ENCODE results near the gene PTGES. TPM values are rescaled to one million over a fixed set of nuclear protein-coding genes. Genes with fewer than 3 reads are reported as not detected.

Gene PTGES
- total RNA-seq, 1 donor from 2014 or later, result 2.5 TPM

- Histone ChIP-seq H3K9me3 (ENCODE audit: insufficient read depth, low read depth, low read length) (no peaks in the 10 kb centered on the region), H3K36me3 (ENCODE audit: insufficient read depth, low read length) (no peaks in the 10 kb centered on the region), H4K20me1 (ENCODE audit: insufficient read depth, low read length) (no peaks in the 10 kb centered on the region), H3K4me1 (ENCODE audit: insufficient read depth, low read length) (peaks cover 18% of the 10 kb centered on the region), H3K27me3 (ENCODE audit: insufficient read depth, low read length) (peaks cover 3% of the 10 kb centered on the region), H3K4me3 (ENCODE audit: insufficient read depth, low read depth, low read length) (no peak overlapping the region), H3K79me2 (ENCODE audit: insufficient read depth, low read length) (no peaks in the 10 kb centered on the region), H3K4me2 (ENCODE audit: low read length) (no peak overlapping the region), H3K27ac (ENCODE audit: low read depth, low read length) (no peak overlapping the region), H3K9ac (ENCODE audit: low read length) (no peak overlapping the region), H2AFZ (ENCODE audit: low read depth, low read length) (no peak overlapping the region)
- FAIRE-seq (no peak), DNase-seq (ENCODE audit: low read depth) (no peak)
- H3K27me3 Mint-ChIP-seq (ENCODE audit: low read depth, unreplicated experiment), result peaks cover 21% of the 10 kb centered on the region
- peaks cover 10% of the 10 kb centered on the region for H3K4me1 Mint-ChIP-seq (ENCODE audit: low read depth, unreplicated experiment)
- no peaks in the 10 kb centered on the region for H3K9me3 Mint-ChIP-seq (ENCODE audit: unreplicated experiment)
- no peak overlapping the region for H3K27ac Mint-ChIP-seq (ENCODE audit: unreplicated experiment)
- no peak overlapping the region for H3K4me3 Mint-ChIP-seq (ENCODE audit: unreplicated experiment)
- H3K36me3 Mint-ChIP-seq (ENCODE audit: low read depth, unreplicated experiment), result no peaks in the 10 kb centered on the region
- TF ChIP-seq, protein P1, sequence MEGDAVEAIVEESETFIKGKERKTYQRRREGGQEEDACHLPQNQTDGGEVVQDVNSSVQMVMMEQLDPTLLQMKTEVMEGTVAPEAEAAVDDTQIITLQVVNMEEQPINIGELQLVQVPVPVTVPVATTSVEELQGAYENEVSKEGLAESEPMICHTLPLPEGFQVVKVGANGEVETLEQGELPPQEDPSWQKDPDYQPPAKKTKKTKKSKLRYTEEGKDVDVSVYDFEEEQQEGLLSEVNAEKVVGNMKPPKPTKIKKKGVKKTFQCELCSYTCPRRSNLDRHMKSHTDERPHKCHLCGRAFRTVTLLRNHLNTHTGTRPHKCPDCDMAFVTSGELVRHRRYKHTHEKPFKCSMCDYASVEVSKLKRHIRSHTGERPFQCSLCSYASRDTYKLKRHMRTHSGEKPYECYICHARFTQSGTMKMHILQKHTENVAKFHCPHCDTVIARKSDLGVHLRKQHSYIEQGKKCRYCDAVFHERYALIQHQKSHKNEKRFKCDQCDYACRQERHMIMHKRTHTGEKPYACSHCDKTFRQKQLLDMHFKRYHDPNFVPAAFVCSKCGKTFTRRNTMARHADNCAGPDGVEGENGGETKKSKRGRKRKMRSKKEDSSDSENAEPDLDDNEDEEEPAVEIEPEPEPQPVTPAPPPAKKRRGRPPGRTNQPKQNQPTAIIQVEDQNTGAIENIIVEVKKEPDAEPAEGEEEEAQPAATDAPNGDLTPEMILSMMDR (IDR thresholded peaks at IDR 0.05; ENCODE audit: insufficient read depth, low read depth, low read length), result no peak
- TF ChIP-seq EZH2 (IDR thresholded peaks at IDR 0.05; ENCODE audit: insufficient read depth, low read length), result no peak
These were observed 43.2 kb downstream of the PTGES start for GRCh38 chr9:129709438-129710168.

- H3K36me3 ChIP-seq (ENCODE audit: insufficient read depth, low read length), result no peaks in the 10 kb centered on the region
- peaks cover 9% of the 10 kb centered on the region for H3K27me3 ChIP-seq (ENCODE audit: insufficient read depth, low read length)
- no peak overlapping the region for H3K9ac ChIP-seq (ENCODE audit: low read length)
- peaks cover 10% of the 10 kb centered on the region for H3K4me1 Mint-ChIP-seq (ENCODE audit: low read depth, unreplicated experiment)
- H4K20me1 ChIP-seq (ENCODE audit: insufficient read depth, low read length), result no peaks in the 10 kb centered on the region
- H3K4me2 ChIP-seq (ENCODE audit: low read length), result no peak overlapping the region
- TF ChIP-seq EZH2 (IDR thresholded peaks at IDR 0.05; ENCODE audit: insufficient read depth, low read length), result no peak
- TF ChIP-seq, protein P1 (IDR thresholded peaks at IDR 0.05; ENCODE audit: insufficient read depth, low read depth, low read length), result no peak
- H3K36me3 Mint-ChIP-seq (ENCODE audit: low read depth, unreplicated experiment), result no peaks in the 10 kb centered on the region
- no peak for FAIRE-seq
- H3K27ac Mint-ChIP-seq (ENCODE audit: unreplicated experiment), result no peak overlapping the region
- no peak overlapping the region for H3K27ac ChIP-seq (ENCODE audit: low read depth, low read length)
- no peak overlapping the region for H3K4me3 Mint-ChIP-seq (ENCODE audit: unreplicated experiment)
- no peaks in the 10 kb centered on the region for H3K79me2 ChIP-seq (ENCODE audit: insufficient read depth, low read length)
- no peaks in the 10 kb centered on the region for H3K9me3 Mint-ChIP-seq (ENCODE audit: unreplicated experiment)
- H3K27me3 Mint-ChIP-seq (ENCODE audit: low read depth, unreplicated experiment), result peaks cover 29% of the 10 kb centered on the region
- no peak for DNase-seq (ENCODE audit: low read depth)
- no peak overlapping the region for H2AFZ ChIP-seq (ENCODE audit: low read depth, low read length)
- H3K9me3 ChIP-seq (ENCODE audit: insufficient read depth, low read depth, low read length), result no peaks in the 10 kb centered on the region
- H3K4me3 ChIP-seq (ENCODE audit: insufficient read depth, low read depth, low read length), result no peak overlapping the region
- peaks cover 18% of the 10 kb centered on the region for H3K4me1 ChIP-seq (ENCODE audit: insufficient read depth, low read length)
These were observed 44.0 kb downstream of the PTGES start for GRCh38 chr9:129708793-129709192.

DNA sequence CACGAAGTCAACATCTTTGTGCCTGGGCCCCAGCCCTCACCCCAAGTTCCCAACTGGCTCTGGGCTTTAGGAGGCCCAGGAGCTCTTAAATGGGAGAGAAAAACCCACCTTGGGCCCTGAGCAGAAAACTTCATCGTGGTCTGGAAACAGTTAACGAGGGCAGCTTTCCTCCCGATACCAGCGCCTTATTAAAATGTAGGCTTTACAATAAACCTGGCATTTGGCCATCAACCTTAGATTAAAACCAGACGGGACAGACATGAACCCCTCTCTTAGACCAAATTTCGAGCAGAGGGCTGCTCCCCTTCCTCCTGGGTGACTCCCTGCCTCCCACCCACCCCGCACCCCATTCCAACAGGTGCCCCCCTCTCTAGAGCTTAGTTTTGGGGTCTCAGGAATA lies 48.0 kb downstream of the PTGES start:
- Mint-ChIP-seq H3K9me3 (ENCODE audit: unreplicated experiment) (no peaks in the 10 kb centered on the region), H3K4me3 (ENCODE audit: unreplicated experiment) (no peak overlapping the region), H3K36me3 (ENCODE audit: low read depth, unreplicated experiment) (no peaks in the 10 kb centered on the region), H3K4me1 (ENCODE audit: low read depth, unreplicated experiment) (peaks cover 4% of the 10 kb centered on the region), H3K27ac (ENCODE audit: unreplicated experiment) (no peak overlapping the region), H3K27me3 (ENCODE audit: low read depth, unreplicated experiment) (peaks cover 46% of the 10 kb centered on the region)
- no peak for TF ChIP-seq EZH2 (IDR thresholded peaks at IDR 0.05; ENCODE audit: insufficient read depth, low read length)
- TF ChIP-seq, protein P1 (IDR thresholded peaks at IDR 0.05; ENCODE audit: insufficient read depth, low read depth, low read length), result no peak
- Histone ChIP-seq H3K9ac (ENCODE audit: low read length) (no peak overlapping the region), H3K79me2 (ENCODE audit: insufficient read depth, low read length) (no peaks in the 10 kb centered on the region), H3K27ac (ENCODE audit: low read depth, low read length) (no peak overlapping the region), H3K4me1 (ENCODE audit: insufficient read depth, low read length) (no peaks in the 10 kb centered on the region), H3K27me3 (ENCODE audit: insufficient read depth, low read length) (peaks cover 9% of the 10 kb centered on the region), H3K4me3 (ENCODE audit: insufficient read depth, low read depth, low read length) (no peak overlapping the region), H2AFZ (ENCODE audit: low read depth, low read length) (no peak overlapping the region), H3K4me2 (ENCODE audit: low read length) (no peak overlapping the region), H3K9me3 (ENCODE audit: insufficient read depth, low read depth, low read length) (no peaks in the 10 kb centered on the region), H4K20me1 (ENCODE audit: insufficient read depth, low read length) (no peaks in the 10 kb centered on the region), H3K36me3 (ENCODE audit: insufficient read depth, low read length) (no peaks in the 10 kb centered on the region)
- FAIRE-seq (no peak), DNase-seq (ENCODE audit: low read depth) (no peak)
